Measurements from ENCODE around the gene FOXL3.

FOXL3 gene

GRCh38 chr7:300048-300447 lies 10.1 kb downstream of the FOXL3 start:
- Histone ChIP-seq H3K9ac (ENCODE audit: insufficient read length) (no peak overlapping the region), H3K4me3 (no peak overlapping the region), H3K27ac (no peak overlapping the region), H3K36me3 (ENCODE audit: insufficient read depth, low read length) (no peaks in the 10 kb centered on the region), H3K9me3 (ENCODE audit: low read depth, low read length) (no peaks in the 10 kb centered on the region)
- no peak for TF ChIP-seq FOXP2 (optimal IDR thresholded peaks at IDR 0.05; ENCODE audit: control extremely low read depth, extremely low read length, insufficient read depth)
- no peak for TF ChIP-seq POLR2AphosphoS5 (IDR thresholded peaks at IDR 0.05; ENCODE audit: borderline replicate concordance, low read depth, low read length)
- TF ChIP-seq EZH2 (IDR thresholded peaks at IDR 0.05): no peak
- DNase-seq (ENCODE audit: low read depth, low spot score): no peak

- H3K9me3 ChIP-seq (ENCODE audit: low read depth, low read length): no peaks in the 10 kb centered on the region
Observed at GRCh38 chr7:300546-301290, 10.7 kb downstream of the FOXL3 start.

GRCh38 chr7:301291-302053 lies 11.5 kb downstream of the FOXL3 start:
- Histone ChIP-seq H3K27ac (no peak overlapping the region), H3K4me3 (no peak overlapping the region), H3K9ac (ENCODE audit: insufficient read length) (no peak overlapping the region), H3K9me3 (ENCODE audit: low read depth, low read length) (no peaks in the 10 kb centered on the region), H3K36me3 (ENCODE audit: insufficient read depth, low read length) (no peaks in the 10 kb centered on the region)
- no peak for TF ChIP-seq EZH2 (IDR thresholded peaks at IDR 0.05)
- no peak for TF ChIP-seq POLR2AphosphoS5 (IDR thresholded peaks at IDR 0.05; ENCODE audit: borderline replicate concordance, low read depth, low read length)
- TF ChIP-seq FOXP2 (optimal IDR thresholded peaks at IDR 0.05; ENCODE audit: control extremely low read depth, extremely low read length, insufficient read depth): no peak
- no peak for DNase-seq (ENCODE audit: low read depth, low spot score)

More at GRCh38 chr7:300546-301290, 10.7 kb downstream of the FOXL3 start:
- no peak for DNase-seq (ENCODE audit: low read depth, low spot score)
- TF ChIP-seq POLR2AphosphoS5 (IDR thresholded peaks at IDR 0.05; ENCODE audit: borderline replicate concordance, low read depth, low read length) (no peak), FOXP2 (optimal IDR thresholded peaks at IDR 0.05; ENCODE audit: control extremely low read depth, extremely low read length, insufficient read depth) (no peak), EZH2 (IDR thresholded peaks at IDR 0.05) (no peak)
- no peak overlapping the region for H3K9ac ChIP-seq (ENCODE audit: insufficient read length)
- H3K27ac ChIP-seq: no peak overlapping the region
- no peak overlapping the region for H3K4me3 ChIP-seq
- no peaks in the 10 kb centered on the region for H3K36me3 ChIP-seq (ENCODE audit: insufficient read depth, low read length)

- Histone ChIP-seq H3K36me3 (ENCODE audit: insufficient read depth, low read length) (no peaks in the 10 kb centered on the region), H3K4me3 (no peak overlapping the region), H3K27ac (no peak overlapping the region), H3K9me3 (ENCODE audit: low read depth, low read length) (no peaks in the 10 kb centered on the region), H3K9ac (ENCODE audit: insufficient read length) (no peak overlapping the region)
- TF ChIP-seq EZH2 (IDR thresholded peaks at IDR 0.05) (no peak), FOXP2 (optimal IDR thresholded peaks at IDR 0.05; ENCODE audit: control extremely low read depth, extremely low read length, insufficient read depth) (no peak), POLR2AphosphoS5 (IDR thresholded peaks at IDR 0.05; ENCODE audit: borderline replicate concordance, low read depth, low read length) (no peak)
- no peak for DNase-seq (ENCODE audit: low read depth, low spot score)
Observed at GRCh38 chr7:302054-302992, 12.4 kb downstream of the FOXL3 start.

- Histone ChIP-seq H3K4me3 (no peak overlapping the region), H3K9ac (ENCODE audit: insufficient read length) (no peak overlapping the region), H3K9me3 (ENCODE audit: low read depth, low read length) (no peaks in the 10 kb centered on the region), H3K36me3 (ENCODE audit: insufficient read depth, low read length) (no peaks in the 10 kb centered on the region), H3K27ac (no peak overlapping the region)
- DNase-seq (ENCODE audit: low read depth, low spot score): no peak
- no peak for TF ChIP-seq POLR2AphosphoS5 (IDR thresholded peaks at IDR 0.05; ENCODE audit: borderline replicate concordance, low read depth, low read length)
- no peak for TF ChIP-seq FOXP2 (optimal IDR thresholded peaks at IDR 0.05; ENCODE audit: control extremely low read depth, extremely low read length, insufficient read depth)
- no peak for TF ChIP-seq EZH2 (IDR thresholded peaks at IDR 0.05)
Observed at GRCh38 chr7:303425-303824, 13.5 kb downstream of the FOXL3 start.

- no peak overlapping the region for H3K27ac ChIP-seq
- TF ChIP-seq POLR2AphosphoS5 (IDR thresholded peaks at IDR 0.05; ENCODE audit: borderline replicate concordance, low read depth, low read length): no peak
- TF ChIP-seq FOXP2 (optimal IDR thresholded peaks at IDR 0.05; ENCODE audit: control extremely low read depth, extremely low read length, insufficient read depth): no peak
- no peak for TF ChIP-seq EZH2 (IDR thresholded peaks at IDR 0.05)
- no peak overlapping the region for H3K9ac ChIP-seq (ENCODE audit: insufficient read length)
- no peaks in the 10 kb centered on the region for H3K36me3 ChIP-seq (ENCODE audit: insufficient read depth, low read length)
- H3K9me3 ChIP-seq (ENCODE audit: low read depth, low read length): no peaks in the 10 kb centered on the region
- no peak overlapping the region for H3K4me3 ChIP-seq
- no peak for DNase-seq (ENCODE audit: low read depth, low spot score)
Observed at GRCh38 chr7:303884-304573, 14.1 kb downstream of the FOXL3 start.

GRCh38 chr7:304574-305409 lies 14.8 kb downstream of the FOXL3 start:
- no peak overlapping the region for H3K4me3 ChIP-seq
- H3K27ac ChIP-seq: no peak overlapping the region
- DNase-seq (ENCODE audit: low read depth, low spot score): no peak
- no peaks in the 10 kb centered on the region for H3K9me3 ChIP-seq (ENCODE audit: low read depth, low read length)
- TF ChIP-seq FOXP2 (optimal IDR thresholded peaks at IDR 0.05; ENCODE audit: control extremely low read depth, extremely low read length, insufficient read depth): no peak
- TF ChIP-seq EZH2 (IDR thresholded peaks at IDR 0.05): no peak
- TF ChIP-seq POLR2AphosphoS5 (IDR thresholded peaks at IDR 0.05; ENCODE audit: borderline replicate concordance, low read depth, low read length): no peak
- no peaks in the 10 kb centered on the region for H3K36me3 ChIP-seq (ENCODE audit: insufficient read depth, low read length)
- no peak overlapping the region for H3K9ac ChIP-seq (ENCODE audit: insufficient read length)
